HT-29 (cell line): Measurements from ENCODE around the gene GFRA3. TPM values are rescaled to one million over a fixed set of nuclear protein-coding genes. Genes with fewer than 3 reads are reported as not detected.

Experiments
- total RNA-seq: library from RNA; depleted of rRNA; stranded (reverse); fragments of >200 nt; shearing (Covaris generic); gene quantifications from 2 replicates; pipeline ENCODE4 v1.2.3, GENCODE V29; 2014; rRNA removed

The GFRA3 gene
- total RNA-seq, 1 experiment from 2014 or later, result not detected

Other genes with a start within 250 kb of the GFRA3 start
- gene FAM13B, start 241.5 kb downstream of the GFRA3 start, total RNA-seq, result 6.6 and 15.2 TPM in 2 replicates
- not detected in 2 replicates for gene WNT8A, start 190.6 kb downstream of the GFRA3 start, total RNA-seq
- not detected in 2 replicates for gene NME5, start 135.2 kb downstream of the GFRA3 start, total RNA-seq
- gene BRD8, start 96.0 kb downstream of the GFRA3 start, total RNA-seq, result 34.7 and 44.4 TPM in 2 replicates
- gene KIF20A, start 95.5 kb downstream of the GFRA3 start, total RNA-seq, result 32.7 and 36.8 TPM in 2 replicates
- gene CDC23, start 61.3 kb downstream of the GFRA3 start, total RNA-seq, result 7.3 and 11.5 TPM in 2 replicates
- 13.4 and 13.6 TPM in 2 replicates for gene CDC25C, start 57.2 kb upstream of the GFRA3 start, total RNA-seq
- gene FAM53C, start 63.6 kb upstream of the GFRA3 start, total RNA-seq, result 30.4 and 37.5 TPM in 2 replicates
- 34.9 and 36.2 TPM in 2 replicates for gene KDM3B, start 78.1 kb upstream of the GFRA3 start, total RNA-seq
- gene REEP2, start 164.4 kb upstream of the GFRA3 start, total RNA-seq, result 0.03 and 0.05 TPM in 2 replicates
- gene EGR1, start 190.9 kb upstream of the GFRA3 start, total RNA-seq, result 20.1 and 27.8 TPM in 2 replicates